Neutrophil (primary cell): Measurements from ENCODE around the gene QRFP.

Experiments
- H3K27ac ChIP-seq: fragments of 200-600 bp; sonication (generic); 2 replicates; pipeline ENCODE4 v1.5.1; 2016; ENCODE audit warnings: mild to moderate bottlenecking, moderate library complexity
- H3K27me3 ChIP-seq: fragments of 200-600 bp; sonication (generic); 2 replicates; pipeline ENCODE4 v1.6.0; 2016; ENCODE audit warnings: mild to moderate bottlenecking
- H3K36me3 ChIP-seq: fragments of 200-600 bp; sonication (generic); 2 replicates; pipeline ENCODE4 v1.5.1; 2017
- H3K4me1 ChIP-seq, 2 experiments: fragments of 200-600 bp in 1 of 2; sonication (generic) in 1 of 2; 1 replicate in 1 of 2; 2 replicates in 1 of 2; pipeline versions ENCODE4 v1.5.1 to v1.6.1; 2013 to 2016; ENCODE audit warnings: low read depth in 1 of 2, low read length in 1 of 2, mild to moderate bottlenecking in 1 of 2, moderate library complexity in 1 of 2; ENCODE audit not compliant: control insufficient read depth in 1 of 2, insufficient read depth in 1 of 2
- H3K4me3 ChIP-seq, 2 experiments: fragments of 200-600 bp in 1 of 2; sonication (generic) in 1 of 2; 1 replicate in 1 of 2; 2 replicates in 1 of 2; pipeline ENCODE4 v1.5.1; 2013 to 2016; ENCODE audit warnings: low read depth in 1 of 2, low read length in 1 of 2, mild to moderate bottlenecking in 1 of 2, moderate library complexity in 1 of 2
- H3K9me3 ChIP-seq: fragments of 200-600 bp; sonication (generic); 2 replicates; pipeline ENCODE4 v1.5.1; 2016
- TF ChIP-seq, protein P1 (sequence below): fragments of 200-600 bp; sonication (generic); IDR thresholded peaks from 2 replicates; pipeline ENCODE4 v1.5.1; 2016; ENCODE audit warnings: antibody characterized with exemption

QRFP gene

DNA sequence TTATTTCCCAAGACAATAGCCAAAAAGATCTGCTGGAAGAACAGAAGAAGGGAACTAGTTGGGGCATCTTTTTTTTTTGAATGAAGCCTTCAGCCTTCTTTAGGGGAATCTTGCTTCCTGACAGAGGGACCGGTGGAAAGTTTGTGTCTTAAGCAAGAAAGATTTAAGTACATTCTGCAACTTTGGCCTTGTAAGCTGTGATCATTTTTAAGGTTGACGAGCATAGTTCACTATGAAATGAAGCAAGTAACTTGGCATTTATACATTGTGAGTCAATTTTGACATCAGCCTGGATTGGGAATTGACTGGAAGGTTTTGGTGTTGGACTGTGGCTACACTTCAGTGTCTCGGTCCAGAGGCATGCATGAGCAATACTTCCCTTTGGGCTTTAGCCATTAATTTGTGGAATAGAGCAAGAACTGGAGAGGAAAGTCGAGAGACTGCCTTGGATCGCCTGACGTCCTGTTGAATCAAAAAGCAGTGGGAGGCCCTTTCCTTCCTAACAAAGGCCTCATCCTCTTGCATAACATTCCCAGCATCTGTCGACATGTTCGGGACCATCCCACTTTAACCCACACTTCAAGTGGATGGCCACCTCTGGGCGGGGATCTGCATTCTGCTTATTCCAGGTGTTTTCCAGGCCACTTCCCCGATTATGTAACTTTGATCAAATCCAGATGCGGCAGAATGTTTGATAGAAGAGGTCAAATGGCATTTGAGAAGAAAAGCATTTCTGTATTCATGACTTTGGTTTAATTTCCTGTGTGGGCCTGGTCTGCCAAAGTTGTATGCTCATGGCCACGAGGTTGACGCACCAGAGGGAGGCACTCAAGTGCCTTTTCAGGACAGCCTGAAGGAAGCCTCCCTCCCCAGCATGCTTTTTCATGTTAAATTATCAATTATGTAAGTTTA is 49.0 kb downstream of the QRFP start:
- Histone ChIP-seq H3K27me3 (no peaks in the 10 kb centered on the region), H3K36me3 (no peaks in the 10 kb centered on the region), H3K9me3 (no peaks in the 10 kb centered on the region), H3K4me1 (peaks cover 9 to 13% of the 10 kb centered on the region in 2 experiments), H3K27ac (no peak overlapping the region), H3K4me3 (no peak overlapping the region)
- TF ChIP-seq, protein P1, sequence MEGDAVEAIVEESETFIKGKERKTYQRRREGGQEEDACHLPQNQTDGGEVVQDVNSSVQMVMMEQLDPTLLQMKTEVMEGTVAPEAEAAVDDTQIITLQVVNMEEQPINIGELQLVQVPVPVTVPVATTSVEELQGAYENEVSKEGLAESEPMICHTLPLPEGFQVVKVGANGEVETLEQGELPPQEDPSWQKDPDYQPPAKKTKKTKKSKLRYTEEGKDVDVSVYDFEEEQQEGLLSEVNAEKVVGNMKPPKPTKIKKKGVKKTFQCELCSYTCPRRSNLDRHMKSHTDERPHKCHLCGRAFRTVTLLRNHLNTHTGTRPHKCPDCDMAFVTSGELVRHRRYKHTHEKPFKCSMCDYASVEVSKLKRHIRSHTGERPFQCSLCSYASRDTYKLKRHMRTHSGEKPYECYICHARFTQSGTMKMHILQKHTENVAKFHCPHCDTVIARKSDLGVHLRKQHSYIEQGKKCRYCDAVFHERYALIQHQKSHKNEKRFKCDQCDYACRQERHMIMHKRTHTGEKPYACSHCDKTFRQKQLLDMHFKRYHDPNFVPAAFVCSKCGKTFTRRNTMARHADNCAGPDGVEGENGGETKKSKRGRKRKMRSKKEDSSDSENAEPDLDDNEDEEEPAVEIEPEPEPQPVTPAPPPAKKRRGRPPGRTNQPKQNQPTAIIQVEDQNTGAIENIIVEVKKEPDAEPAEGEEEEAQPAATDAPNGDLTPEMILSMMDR: no peak

DNA sequence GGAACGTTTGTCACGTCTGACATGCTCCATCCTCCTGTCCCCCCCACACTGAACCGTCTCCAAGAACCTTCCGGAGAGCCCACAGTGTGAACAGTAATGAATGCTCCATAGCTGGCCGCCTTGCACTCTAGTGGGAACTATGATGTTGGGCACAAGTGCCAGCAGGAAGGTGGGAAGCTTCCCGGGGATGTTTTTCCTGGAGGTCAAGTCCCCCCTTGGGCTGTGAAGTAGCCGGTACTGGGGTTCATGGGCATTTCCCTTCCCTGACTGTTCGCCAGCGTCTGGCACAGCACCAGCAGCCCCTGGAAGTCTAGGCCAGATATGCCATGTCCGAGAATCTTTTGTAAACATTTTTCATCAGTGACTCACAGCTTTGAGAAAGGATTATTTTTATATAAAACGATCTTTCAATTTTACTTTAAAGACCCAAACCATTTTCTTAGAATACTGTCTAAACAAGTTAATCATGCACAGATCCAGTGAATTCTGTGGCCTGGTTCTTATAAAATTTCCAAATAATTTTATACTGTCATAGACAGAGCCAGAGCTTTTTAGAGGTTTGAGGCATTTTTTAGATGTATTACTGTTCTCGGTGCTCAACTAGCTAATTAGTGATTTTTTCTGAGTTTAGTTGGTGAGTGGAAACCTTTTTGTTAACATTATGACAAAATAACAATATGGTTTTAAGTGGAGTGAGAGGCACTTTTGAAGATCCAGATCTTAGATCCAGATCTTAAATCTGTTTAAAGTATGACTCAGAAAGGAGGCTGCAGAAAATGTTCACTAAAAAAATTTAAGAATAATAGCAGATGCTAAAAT is 49.9 kb downstream of the QRFP start:
- Histone ChIP-seq H3K4me1 (peaks cover 9 to 13% of the 10 kb centered on the region in 2 experiments), H3K27ac (no peak overlapping the region), H3K4me3 (no peak overlapping the region)

DNA sequence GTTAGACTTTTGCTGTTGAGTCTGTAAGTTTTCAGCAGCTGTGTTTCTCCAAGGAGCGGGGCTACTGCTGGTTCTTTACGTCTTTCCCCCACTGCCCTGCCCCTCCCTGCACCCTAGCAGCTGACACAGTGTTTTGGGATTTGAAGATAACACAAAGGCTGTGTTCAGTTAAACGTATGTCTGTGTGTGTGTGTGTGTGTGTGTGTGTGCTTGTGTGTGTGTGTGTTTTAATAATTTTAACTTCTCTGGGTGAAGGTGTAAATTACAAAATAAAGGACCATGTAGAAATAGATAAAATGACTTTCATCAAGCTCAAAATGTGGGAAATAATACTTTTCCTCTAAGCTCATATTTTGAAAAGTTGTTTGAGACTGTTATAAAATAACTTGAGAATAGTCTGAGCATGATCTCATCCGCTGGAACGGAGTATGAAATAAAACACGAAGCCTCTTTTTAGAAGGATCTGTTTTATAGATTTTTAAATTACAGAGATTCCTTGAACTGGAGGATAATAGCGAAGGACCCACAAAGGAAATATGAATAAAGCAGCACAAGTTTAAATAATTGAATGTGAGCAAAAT is 50.6 kb downstream of the QRFP start:
- no peaks in the 10 kb centered on the region for H3K27me3 ChIP-seq
- H3K4me1 ChIP-seq: peaks cover 9 to 13% of the 10 kb centered on the region in 2 experiments
- no peak overlapping the region for H3K4me3 ChIP-seq
- H3K36me3 ChIP-seq: no peaks in the 10 kb centered on the region
- H3K9me3 ChIP-seq: no peaks in the 10 kb centered on the region
- TF ChIP-seq, protein P1: no peak
- H3K27ac ChIP-seq: no peak overlapping the region

More for the DNA sequence above, 49.9 kb downstream of the QRFP start:
- H3K36me3 ChIP-seq: no peaks in the 10 kb centered on the region
- H3K9me3 ChIP-seq: no peaks in the 10 kb centered on the region
- no peaks in the 10 kb centered on the region for H3K27me3 ChIP-seq
- TF ChIP-seq, protein P1: no peak

DNA sequence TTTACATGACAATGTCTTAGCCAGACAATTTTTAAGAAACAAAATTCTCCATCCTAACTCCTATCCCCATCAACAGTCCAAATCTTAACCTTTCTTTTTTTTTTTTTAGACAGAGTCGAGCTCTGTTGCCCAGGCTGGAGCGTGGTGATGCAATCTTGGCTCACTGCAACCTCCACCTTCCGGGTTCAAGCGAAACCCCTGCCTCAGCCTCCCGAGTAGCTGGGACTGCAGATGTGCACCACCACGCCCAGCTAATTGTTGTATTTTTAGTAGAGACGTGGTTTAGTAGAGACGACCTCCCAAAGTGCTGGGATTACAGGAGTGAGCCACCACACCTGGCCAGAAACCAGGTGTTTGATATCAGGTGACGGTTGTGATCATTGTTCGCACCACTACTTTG is 51.4 kb downstream of the QRFP start:
- Histone ChIP-seq H3K4me3 (no peak overlapping the region), H3K9me3 (no peaks in the 10 kb centered on the region), H3K4me1 (peaks cover 9 to 13% of the 10 kb centered on the region in 2 experiments), H3K36me3 (no peaks in the 10 kb centered on the region), H3K27ac (no peak overlapping the region), H3K27me3 (no peaks in the 10 kb centered on the region)
- TF ChIP-seq, protein P1: no peak

DNA sequence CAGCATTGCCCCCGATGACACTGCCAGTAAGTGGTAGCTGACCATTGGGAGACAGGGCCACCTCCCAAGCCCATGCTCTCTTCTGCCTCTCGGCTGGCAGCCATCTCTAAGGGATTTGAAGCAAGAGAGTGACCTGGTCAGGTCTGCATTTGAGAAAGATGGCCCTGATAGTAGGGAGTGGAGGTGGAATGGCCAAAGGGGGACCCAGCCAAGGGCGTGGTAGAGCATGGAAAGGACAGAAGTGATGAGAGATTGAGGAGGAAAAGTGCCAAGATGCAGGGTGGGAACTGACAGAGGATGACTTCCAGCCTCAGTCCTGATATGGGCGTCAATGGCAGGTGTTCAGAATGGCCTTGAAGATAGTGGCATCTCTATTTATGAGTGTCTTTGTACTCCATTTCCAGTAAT is 52.6 kb downstream of the QRFP start:
- H3K4me1 ChIP-seq: peaks cover 9 to 13% of the 10 kb centered on the region in 2 experiments
- no peak overlapping the region for H3K27ac ChIP-seq
- H3K9me3 ChIP-seq: no peaks in the 10 kb centered on the region
- no peaks in the 10 kb centered on the region for H3K27me3 ChIP-seq
- TF ChIP-seq, protein P1: no peak
- no peaks in the 10 kb centered on the region for H3K36me3 ChIP-seq
- no peak overlapping the region for H3K4me3 ChIP-seq
